ENCODE results near the gene SYT9. TPM values are rescaled to one million over a fixed set of nuclear protein-coding genes. Genes with fewer than 3 reads are reported as not detected.

The SYT9 gene
- total and polyA plus RNA-seq, 4 donors, result 0.01 to 0.12 TPM; not detected in 2

DNA sequence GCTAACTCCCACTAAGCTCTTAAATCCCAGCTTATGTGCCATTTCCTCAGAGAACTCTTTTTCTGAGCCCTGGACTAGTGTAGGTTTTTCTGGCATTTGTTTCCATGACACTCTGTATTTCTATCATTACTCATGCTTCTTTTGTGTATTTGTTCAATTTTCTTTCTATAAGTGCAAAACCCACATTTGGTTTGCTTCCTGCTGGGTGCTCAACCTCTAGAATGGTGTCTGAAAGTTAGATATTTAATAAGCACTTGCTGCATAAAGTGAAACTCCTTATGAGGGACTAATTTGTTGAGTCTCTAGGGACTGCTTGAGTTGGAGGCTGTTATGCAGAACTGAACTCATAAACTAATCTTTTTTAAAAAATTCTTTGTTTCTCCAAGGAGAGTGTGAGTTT lies 68.6 kb downstream of the SYT9 start:
- H3K9me3 ChIP-seq (ENCODE audit: control insufficient read depth in 4 of 4, insufficient read depth in 3 of 4, low read length in 3 of 4), result no peaks in the 10 kb centered on the region
- H3K36me3 ChIP-seq (ENCODE audit: control insufficient read depth in 4 of 4, insufficient read depth in 4 of 4, low read length in 4 of 4), result no peaks in the 10 kb centered on the region
- TF ChIP-seq, protein P1, sequence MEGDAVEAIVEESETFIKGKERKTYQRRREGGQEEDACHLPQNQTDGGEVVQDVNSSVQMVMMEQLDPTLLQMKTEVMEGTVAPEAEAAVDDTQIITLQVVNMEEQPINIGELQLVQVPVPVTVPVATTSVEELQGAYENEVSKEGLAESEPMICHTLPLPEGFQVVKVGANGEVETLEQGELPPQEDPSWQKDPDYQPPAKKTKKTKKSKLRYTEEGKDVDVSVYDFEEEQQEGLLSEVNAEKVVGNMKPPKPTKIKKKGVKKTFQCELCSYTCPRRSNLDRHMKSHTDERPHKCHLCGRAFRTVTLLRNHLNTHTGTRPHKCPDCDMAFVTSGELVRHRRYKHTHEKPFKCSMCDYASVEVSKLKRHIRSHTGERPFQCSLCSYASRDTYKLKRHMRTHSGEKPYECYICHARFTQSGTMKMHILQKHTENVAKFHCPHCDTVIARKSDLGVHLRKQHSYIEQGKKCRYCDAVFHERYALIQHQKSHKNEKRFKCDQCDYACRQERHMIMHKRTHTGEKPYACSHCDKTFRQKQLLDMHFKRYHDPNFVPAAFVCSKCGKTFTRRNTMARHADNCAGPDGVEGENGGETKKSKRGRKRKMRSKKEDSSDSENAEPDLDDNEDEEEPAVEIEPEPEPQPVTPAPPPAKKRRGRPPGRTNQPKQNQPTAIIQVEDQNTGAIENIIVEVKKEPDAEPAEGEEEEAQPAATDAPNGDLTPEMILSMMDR (IDR thresholded peaks at IDR 0.05; ENCODE audit: control extremely low read depth, extremely low read depth), result no peak

GRCh38 chr11:7321473-7322450 lies 70.1 kb downstream of the SYT9 start:
- Histone ChIP-seq H3K27ac (ENCODE audit: low read depth in 1 of 2, low read length in 1 of 2) (no peak overlapping the region), H3K27me3 (ENCODE audit: control insufficient read depth in 3 of 3, insufficient read depth in 3 of 3, low read length in 2 of 3) (no peaks in the 10 kb centered on the region), H3K4me1 (ENCODE audit: control insufficient read depth in 5 of 5, insufficient read depth in 5 of 5, low read length in 5 of 5) (no peaks in the 10 kb centered on the region), H3K9ac (ENCODE audit: insufficient read depth in 1 of 2, low read length in 2 of 2) (no peak overlapping the region), H3K9me3 (ENCODE audit: control insufficient read depth in 4 of 4, insufficient read depth in 3 of 4, low read length in 3 of 4) (no peaks in the 10 kb centered on the region), H3K4me3 (no peak overlapping the region), H3K36me3 (ENCODE audit: control insufficient read depth in 4 of 4, insufficient read depth in 4 of 4, low read length in 4 of 4) (no peaks in the 10 kb centered on the region)
- TF ChIP-seq, protein P1 (IDR thresholded peaks at IDR 0.05; ENCODE audit: control extremely low read depth, extremely low read depth), result no peak
- no peak for ATAC-seq (ENCODE audit: insufficient read depth, low FRiP score)
- DNase-seq, result no peak
- 65 to 72% methylated on average over 7 of the region's 7 CpGs for WGBS, 2 donors

More for the DNA sequence above, 68.6 kb downstream of the SYT9 start:
- no peak for DNase-seq
- H3K27ac ChIP-seq (ENCODE audit: low read depth in 1 of 2, low read length in 1 of 2), result no peak overlapping the region
- H3K4me1 ChIP-seq (ENCODE audit: control insufficient read depth in 5 of 5, insufficient read depth in 5 of 5, low read length in 5 of 5), result no peaks in the 10 kb centered on the region
- H3K4me3 ChIP-seq, result no peak overlapping the region
- H3K9ac ChIP-seq (ENCODE audit: insufficient read depth in 1 of 2, low read length in 2 of 2), result no peak overlapping the region
- no peak for ATAC-seq (ENCODE audit: insufficient read depth, low FRiP score)
- no peaks in the 10 kb centered on the region for H3K27me3 ChIP-seq (ENCODE audit: control insufficient read depth in 3 of 3, insufficient read depth in 3 of 3, low read length in 2 of 3)

DNA sequence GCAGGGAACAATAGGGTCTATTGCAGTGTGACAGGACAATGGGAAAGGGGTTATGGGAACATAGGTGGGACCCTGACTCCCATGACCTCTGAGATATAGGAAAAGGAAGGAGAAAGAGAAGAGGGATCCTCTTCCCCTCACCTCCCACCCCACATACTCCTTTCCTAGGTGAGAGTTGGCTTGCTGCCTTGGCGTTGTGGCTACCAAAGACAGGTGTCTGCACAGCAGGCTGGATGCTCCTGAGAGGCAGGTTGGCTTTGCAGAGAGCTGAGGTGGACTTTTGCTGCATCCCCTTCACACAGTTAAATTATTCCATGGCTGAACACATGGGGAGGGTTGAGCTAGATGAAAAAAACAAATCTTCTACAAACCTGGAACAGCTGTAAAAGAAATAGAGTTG lies 80.7 kb downstream of the SYT9 start:
- H3K4me3 ChIP-seq, result no peak overlapping the region
- H3K9me3 ChIP-seq (ENCODE audit: control insufficient read depth in 4 of 4, insufficient read depth in 3 of 4, low read length in 3 of 4), result peaks cover 0 to 3% (median 0%) of the 10 kb centered on the region in 4 donors
- H3K27me3 ChIP-seq (ENCODE audit: control insufficient read depth in 3 of 3, insufficient read depth in 3 of 3, low read length in 2 of 3), result no peaks in the 10 kb centered on the region
- DNase-seq (no peak), ATAC-seq (ENCODE audit: insufficient read depth, low FRiP score) (no peak)
- TF ChIP-seq, protein P1 (IDR thresholded peaks at IDR 0.05; ENCODE audit: control extremely low read depth, extremely low read depth), result no peak
- H3K36me3 ChIP-seq (ENCODE audit: control insufficient read depth in 4 of 4, insufficient read depth in 4 of 4, low read length in 4 of 4), result no peaks in the 10 kb centered on the region
- 65 to 94% methylated on average over 1 of the region's 1 CpG for WGBS, 2 donors
- H3K4me1 ChIP-seq (ENCODE audit: control insufficient read depth in 5 of 5, insufficient read depth in 5 of 5, low read length in 5 of 5), result no peaks in the 10 kb centered on the region
- H3K9ac ChIP-seq (ENCODE audit: insufficient read depth in 1 of 2, low read length in 2 of 2), result no peak overlapping the region
- H3K27ac ChIP-seq (ENCODE audit: low read depth in 1 of 2, low read length in 1 of 2), result no peak overlapping the region

Measured in lung (tissue), 12 donors.